ENCODE data around the gene AUTS2.

Gene AUTS2

GRCh38 chr7:70498232-70498992 is 900.1 kb downstream of the AUTS2 start:
- DNase-seq: no peak

DNA sequence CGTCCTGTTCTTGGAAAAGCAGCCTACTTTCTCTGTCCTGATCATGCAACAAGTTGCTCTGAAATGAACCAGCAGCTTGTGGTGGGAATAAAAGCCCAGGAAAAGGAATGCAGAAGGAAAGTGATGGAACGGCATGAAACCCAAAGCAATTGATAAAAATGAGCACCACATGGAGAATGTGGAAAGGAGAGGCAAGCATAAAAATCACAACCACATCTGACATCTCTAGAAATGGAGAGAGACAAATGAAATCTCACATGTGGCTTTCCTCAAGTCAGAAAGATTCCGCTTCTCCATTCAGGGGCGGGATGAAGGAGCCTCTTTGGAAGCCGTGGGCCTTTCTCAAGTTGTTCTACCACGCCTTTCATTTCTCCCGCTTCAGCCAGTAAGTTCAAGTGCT is 902.0 kb downstream of the AUTS2 start:
- DNase-seq: no peak

GRCh38 chr7:70502117-70502863 is 904.0 kb downstream of the AUTS2 start:
- DNase-seq: no peak

- no peak for DNase-seq
These were observed 906.0 kb downstream of the AUTS2 start for GRCh38 chr7:70504254-70504653.

DNA sequence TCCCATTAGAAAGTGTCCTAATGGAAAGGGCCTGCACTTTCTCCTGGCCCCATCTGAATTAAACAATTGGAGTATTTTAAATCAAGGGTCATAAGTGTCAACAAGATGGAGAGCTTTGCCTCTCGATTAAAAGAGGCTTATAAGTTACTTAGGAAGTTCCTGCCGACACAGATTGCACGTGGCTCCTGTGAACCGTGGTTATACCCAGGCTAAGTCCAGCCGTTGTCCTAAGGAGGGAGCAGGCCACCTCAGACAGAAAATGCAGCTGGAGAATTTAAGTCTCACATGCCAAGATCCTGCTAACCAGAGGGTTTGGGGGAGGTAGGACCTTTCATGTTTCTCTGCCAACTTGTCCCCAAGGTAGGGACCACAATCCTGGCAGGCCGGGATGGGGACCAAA is 907.2 kb downstream of the AUTS2 start:
- DNase-seq: no peak

DNA sequence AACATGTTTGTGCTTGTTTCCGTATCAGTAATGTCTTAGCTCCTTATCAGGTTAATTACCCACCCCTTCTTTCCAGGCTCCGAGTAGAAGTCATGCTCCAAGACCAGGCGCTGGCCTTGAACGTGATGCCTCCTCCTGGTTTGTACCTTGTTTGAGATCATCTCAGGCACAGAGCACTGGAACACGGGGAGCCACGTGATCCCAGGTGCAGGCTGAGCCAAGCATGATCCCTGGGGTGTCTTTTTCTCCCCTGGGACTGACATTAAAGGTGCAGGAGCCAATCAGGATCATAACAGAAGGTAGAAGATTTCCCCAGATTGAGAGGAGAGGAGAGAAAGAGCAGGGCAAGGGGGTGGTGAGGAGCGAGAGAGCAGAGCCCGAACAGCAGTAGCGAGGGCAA is 907.6 kb downstream of the AUTS2 start:
- DNase-seq: no peak

DNA sequence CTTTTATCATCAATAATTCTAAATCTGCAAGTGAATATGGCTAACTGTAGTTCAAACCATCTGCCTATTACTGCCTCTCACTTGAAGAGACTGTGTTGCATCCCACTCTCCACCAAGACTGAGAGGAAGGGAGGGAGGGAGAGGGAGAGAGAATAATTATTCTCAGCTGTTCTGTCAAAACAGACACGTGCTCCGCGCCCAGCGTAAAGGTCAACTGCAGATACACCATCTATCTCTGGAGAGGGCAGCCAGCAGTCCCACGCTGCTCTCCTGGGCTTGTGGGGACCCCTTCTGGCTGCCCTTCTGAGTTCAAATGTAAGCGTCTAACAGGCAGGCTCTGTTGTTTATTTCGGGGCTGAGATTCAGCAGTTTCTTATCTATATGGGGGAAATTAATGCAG is 908.2 kb downstream of the AUTS2 start:
- no peak for DNase-seq

- DNase-seq: no peak
These were observed 913.9 kb downstream of the AUTS2 start for GRCh38 chr7:70512144-70512543.

GRCh38 chr7:70512761-70513160 is 914.5 kb downstream of the AUTS2 start:
- no peak for DNase-seq

- DNase-seq: no peak
These were observed 922.3 kb downstream of the AUTS2 start for GRCh38 chr7:70520611-70521010.

GRCh38 chr7:70523249-70523988 is 925.1 kb downstream of the AUTS2 start:
- no peak for DNase-seq

DNA sequence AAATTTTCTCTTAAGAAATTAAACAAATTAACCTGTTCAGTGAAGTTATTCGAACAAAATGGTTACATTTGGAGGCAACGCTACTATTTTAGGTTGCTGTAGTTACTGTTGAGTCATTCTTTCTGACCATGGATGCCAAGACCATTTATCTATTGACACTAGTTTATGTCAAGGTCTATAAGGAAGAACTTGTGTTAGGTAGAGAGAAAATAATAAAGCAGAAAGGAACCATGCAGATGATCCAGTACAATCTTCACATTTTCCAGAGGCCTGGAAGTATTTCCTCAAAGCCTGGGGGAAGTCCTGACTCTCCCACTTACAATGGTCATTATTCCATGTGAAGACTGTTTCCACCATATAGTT is 925.7 kb downstream of the AUTS2 start:
- no peak for DNase-seq

- DNase-seq: no peak
These were observed 927.7 kb downstream of the AUTS2 start for GRCh38 chr7:70525991-70526390.

DNA sequence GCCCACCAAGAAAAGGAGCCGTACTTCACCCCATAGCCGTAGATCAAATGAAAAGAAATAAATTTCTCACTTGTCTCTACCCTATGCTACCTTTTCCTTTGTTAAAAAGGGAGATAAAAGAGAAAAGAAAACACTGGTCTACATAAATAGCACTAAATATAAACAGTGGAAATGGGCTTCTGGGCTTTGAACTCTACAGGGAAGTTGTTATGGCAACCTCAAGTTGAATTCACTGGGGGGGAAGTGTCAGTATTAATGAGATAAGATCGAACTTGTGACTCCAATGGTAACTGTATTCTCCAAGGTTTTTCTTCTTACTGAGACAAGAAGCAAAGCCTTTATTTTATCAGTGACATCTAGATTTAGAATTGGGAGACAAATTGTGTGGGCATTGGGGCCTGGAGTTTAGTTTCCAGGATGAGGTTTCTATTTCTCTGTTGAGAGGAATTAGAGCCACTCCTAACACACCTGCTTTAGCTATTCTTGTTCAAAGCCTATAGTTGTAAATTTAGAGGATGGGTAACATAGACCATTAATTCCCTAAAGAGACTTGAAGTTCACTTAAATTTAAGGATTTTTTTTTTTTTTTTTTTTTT is 929.3 kb downstream of the AUTS2 start:
- no peak for DNase-seq

- DNase-seq: no peak
These were observed 931.2 kb downstream of the AUTS2 start for GRCh38 chr7:70529436-70529835.

- no peak for DNase-seq
These were observed 931.8 kb downstream of the AUTS2 start for GRCh38 chr7:70529914-70530585.

GRCh38 chr7:70533614-70534013 is 935.3 kb downstream of the AUTS2 start:
- DNase-seq: no peak

DNA sequence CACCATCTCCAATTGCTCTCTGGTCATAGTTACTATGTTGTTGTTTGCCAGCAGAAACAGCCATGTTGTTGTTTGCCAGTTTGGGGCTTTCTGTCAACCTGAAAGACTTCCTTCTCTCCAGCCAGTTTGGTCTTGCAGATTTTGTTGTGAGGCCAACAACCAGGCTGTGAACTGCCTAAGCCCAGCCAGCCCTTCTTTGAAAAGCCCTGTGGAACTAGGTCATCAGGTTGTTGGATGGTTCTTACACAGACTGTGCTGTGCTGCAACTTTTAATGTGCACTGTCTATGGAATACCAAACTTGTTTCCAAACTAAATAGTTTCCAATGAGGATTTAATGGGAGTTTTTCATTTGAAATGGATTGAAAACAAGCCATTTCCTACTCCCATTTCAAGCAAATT is 940.9 kb downstream of the AUTS2 start:
- no peak for DNase-seq

- no peak for DNase-seq
These were observed 941.3 kb downstream of the AUTS2 start for GRCh38 chr7:70539617-70540016.

GRCh38 chr7:70540641-70541040 is 942.4 kb downstream of the AUTS2 start:
- no peak for DNase-seq

GRCh38 chr7:70542750-70543376 is 944.6 kb downstream of the AUTS2 start:
- no peak for DNase-seq

GRCh38 chr7:70544016-70544415 is 945.7 kb downstream of the AUTS2 start:
- no peak for DNase-seq

Measured in GF-D8 (cell line).